Ovary (tissue), 9 donors: ENCODE data around the gene GLCCI1. TPM values are rescaled to one million over a fixed set of nuclear protein-coding genes. Genes with fewer than 3 reads are reported as not detected.

Experiments used
- DNase-seq, 5 donors: peaks; one replicate each; pipeline ENCODE4 v3.0.0-alpha.2; 2019 to 2020
- H3K27ac ChIP-seq, 2 donors: fragments of 200-600 bp; one replicate each; pipeline versions ENCODE4 v1.5.1 to v1.8.0; 2019 to 2022
- H3K27me3 ChIP-seq: fragments of 200-600 bp; one replicate; pipeline ENCODE4 v1.8.0; 2022
- H3K36me3 ChIP-seq: fragments of 200-600 bp; sonication (generic); one replicate; pipeline ENCODE4 v1.5.1; 2019
- H3K4me1 ChIP-seq: one replicate; pipeline ENCODE4 v1.8.1; 2013; ENCODE audit warnings: mild to moderate bottlenecking, moderate library complexity; ENCODE audit not compliant: insufficient read depth
- H3K4me3 ChIP-seq: fragments of 200-600 bp; sonication (generic); one replicate; pipeline ENCODE4 v1.5.1; 2017
- H3K9me3 ChIP-seq, 2 donors: fragments of 200-600 bp in 1 of 2; sonication (generic) in 1 of 2; one replicate each; pipeline versions ENCODE4 v1.5.1 to v1.8.1; 2013 to 2019; ENCODE audit warnings: mild to moderate bottlenecking in 1 of 2, moderate library complexity in 1 of 2
- EP300 ChIP-seq: sonication (generic); formaldehyde crosslinking; IDR thresholded peaks from one replicate; pipeline ENCODE4 v1.6.1; 2017; ENCODE audit warnings: antibody characterized with exemption
- POLR2A ChIP-seq: fragments of 450-650 bp; IDR thresholded peaks from one replicate; pipeline ENCODE4 v1.6.1; 2017; ENCODE audit warnings: antibody characterized with exemption, mild to moderate bottlenecking, moderate library complexity
- WGBS, 3 donors: extraction: QIAGEN DNeasy Blood & Tissue Kit in 1 of 3; methylation state at CpG; one replicate each; pipeline versions ENCODE4 v1.1.5 to v1.1.7; 2013 to 2017; 5-methylcytosine and 5-hydroxymethylcytosine counted together
- intact Hi-C, 4 donors: fragments of 100-400 bp; cut with DNase I; formaldehyde crosslinking; loops; one replicate each; pipeline versions ENCODE4 v1.11.0 to v1.15.1; 2022 to 2023
- polyA plus RNA-seq, 2 donors: library from polyadenylated mRNA; stranded (reverse); fragments of 200-250 nt in 1 of 2; fragments of 350-450 nt in 1 of 2; fragmentation: Illumina TruSeq in 1 of 2; extraction: RNeasy Lipid Tissue Mini Kit (QIAGEN cat#74804) in 1 of 2; gene quantifications; one replicate each; pipeline ENCODE4 v1.2.3, GENCODE V29; 2013 to 2014
- total RNA-seq, 7 donors: library from RNA; depleted of rRNA in 2 of 7; stranded (reverse); fragments of >200 nt in 2 of 7; fragmentation: NEBNext Ultra II Directional in 3 of 7; extraction: Animal tissue kit (Norgen Biotek cat#: 25700) in 3 of 7; gene quantifications; one replicate each; pipeline versions ENCODE4 v1.1.0 to v1.2.4, GENCODE V29; 2016 to 2023
- TF ChIP-seq, protein P1 (sequence below), 3 donors: fragments of 450-650 bp in 2 of 3; fragments of 200-600 bp in 1 of 3; IDR thresholded peaks; one replicate each; pipeline versions ENCODE4 v1.5.1 to v1.8.0; 2016 to 2022; ENCODE audit warnings: antibody characterized with exemption in 3 of 3, mild to moderate bottlenecking in 1 of 3
- donor health status: DM: no; HTN: no; CAD: no; lungs with moderate emphysema.
- donor health status: DM: no; HTN: no; CAD: no.
- donor health status: Bipolar disorder and iron deficiency.
- donor health status: DM: yes; HTN: yes; CAD: no.
- donor health status: DM: no; HTN: no; CAD: no.
- donor health status: DM: yes; HTN: yes; CAD: no.

The GLCCI1 gene
- total and polyA plus RNA-seq, 9 donors, result 6.2 to 12.7 (median 9.9) TPM

DNA sequence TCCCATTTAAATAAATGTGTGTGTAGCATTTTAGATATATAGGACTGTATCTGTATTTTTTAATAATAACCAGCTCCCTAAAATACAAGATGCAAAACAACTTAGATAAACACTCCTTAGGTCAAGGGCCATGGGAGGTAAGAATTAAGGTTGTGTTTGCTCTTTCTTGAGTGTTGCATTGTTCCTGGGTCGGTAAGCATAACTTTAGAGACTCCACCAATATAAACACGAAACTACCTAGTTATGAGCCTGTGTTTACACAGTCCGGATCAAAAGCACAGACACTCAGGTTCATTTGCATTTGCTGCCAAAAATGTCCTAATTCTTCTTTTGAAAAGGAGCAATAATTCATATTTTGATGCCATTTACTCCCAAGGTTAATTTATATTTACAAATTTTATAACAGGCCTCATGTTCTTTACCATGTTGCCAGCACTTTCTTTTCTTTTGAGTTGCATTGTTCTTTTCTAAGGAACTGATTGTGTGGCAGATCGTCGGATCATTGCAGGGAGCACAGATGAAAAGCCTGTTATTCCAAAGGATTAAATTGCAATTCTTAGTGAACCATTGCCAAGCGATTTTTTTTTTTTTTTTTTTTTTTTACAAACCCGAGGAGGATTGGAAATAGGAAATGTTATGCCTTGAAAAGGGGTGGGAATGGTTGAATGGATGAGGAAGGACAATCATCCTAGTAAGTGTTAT is 45.8 kb upstream of the GLCCI1 start:
- no peaks in the 10 kb centered on the region for H3K9me3 ChIP-seq
- peaks cover 6% of the 10 kb centered on the region for H3K4me1 ChIP-seq
- no peak for DNase-seq
- no peak overlapping the region for H3K4me3 ChIP-seq
- intact Hi-C loops, result no loop called here
- no peaks in the 10 kb centered on the region for H3K36me3 ChIP-seq
- TF ChIP-seq EP300, result no peak
- TF ChIP-seq, protein P1, sequence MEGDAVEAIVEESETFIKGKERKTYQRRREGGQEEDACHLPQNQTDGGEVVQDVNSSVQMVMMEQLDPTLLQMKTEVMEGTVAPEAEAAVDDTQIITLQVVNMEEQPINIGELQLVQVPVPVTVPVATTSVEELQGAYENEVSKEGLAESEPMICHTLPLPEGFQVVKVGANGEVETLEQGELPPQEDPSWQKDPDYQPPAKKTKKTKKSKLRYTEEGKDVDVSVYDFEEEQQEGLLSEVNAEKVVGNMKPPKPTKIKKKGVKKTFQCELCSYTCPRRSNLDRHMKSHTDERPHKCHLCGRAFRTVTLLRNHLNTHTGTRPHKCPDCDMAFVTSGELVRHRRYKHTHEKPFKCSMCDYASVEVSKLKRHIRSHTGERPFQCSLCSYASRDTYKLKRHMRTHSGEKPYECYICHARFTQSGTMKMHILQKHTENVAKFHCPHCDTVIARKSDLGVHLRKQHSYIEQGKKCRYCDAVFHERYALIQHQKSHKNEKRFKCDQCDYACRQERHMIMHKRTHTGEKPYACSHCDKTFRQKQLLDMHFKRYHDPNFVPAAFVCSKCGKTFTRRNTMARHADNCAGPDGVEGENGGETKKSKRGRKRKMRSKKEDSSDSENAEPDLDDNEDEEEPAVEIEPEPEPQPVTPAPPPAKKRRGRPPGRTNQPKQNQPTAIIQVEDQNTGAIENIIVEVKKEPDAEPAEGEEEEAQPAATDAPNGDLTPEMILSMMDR (IDR thresholded peaks at IDR 0.05), result no peak
- no peak for TF ChIP-seq POLR2A
- H3K27me3 ChIP-seq, result no peaks in the 10 kb centered on the region
- H3K27ac ChIP-seq, result no peak overlapping the region
- WGBS, 3 donors, result 60 to 64% (median 63%) methylated on average over 7 of the region's 7 CpGs

GRCh38 chr7:7923818-7924217 is 44.8 kb upstream of the GLCCI1 start:
- WGBS, 3 donors, result 70 to 81% (median 79%) methylated on average over 1 of the region's 1 CpG
- DNase-seq, result no peak

GRCh38 chr7:7924303-7924702 is 44.3 kb upstream of the GLCCI1 start:
- Histone ChIP-seq H3K27ac (no peak overlapping the region), H3K27me3 (no peaks in the 10 kb centered on the region), H3K4me3 (no peak overlapping the region), H3K9me3 (no peaks in the 10 kb centered on the region), H3K4me1 (no peaks in the 10 kb centered on the region), H3K36me3 (no peaks in the 10 kb centered on the region)
- TF ChIP-seq EP300 (no peak), POLR2A (no peak)
- TF ChIP-seq, protein P1 (IDR thresholded peaks at IDR 0.05), result no peak
- intact Hi-C loops, result no loop called here
- no peak for DNase-seq

More at GRCh38 chr7:7923818-7924217, 44.8 kb upstream of the GLCCI1 start:
- Histone ChIP-seq H3K4me1 (peaks cover 2% of the 10 kb centered on the region), H3K27me3 (no peaks in the 10 kb centered on the region), H3K27ac (no peak overlapping the region), H3K4me3 (no peak overlapping the region), H3K9me3 (no peaks in the 10 kb centered on the region), H3K36me3 (no peaks in the 10 kb centered on the region)
- TF ChIP-seq EP300 (no peak), POLR2A (no peak)
- TF ChIP-seq, protein P1 (IDR thresholded peaks at IDR 0.05), result no peak
- intact Hi-C loops, result no loop called here

DNA sequence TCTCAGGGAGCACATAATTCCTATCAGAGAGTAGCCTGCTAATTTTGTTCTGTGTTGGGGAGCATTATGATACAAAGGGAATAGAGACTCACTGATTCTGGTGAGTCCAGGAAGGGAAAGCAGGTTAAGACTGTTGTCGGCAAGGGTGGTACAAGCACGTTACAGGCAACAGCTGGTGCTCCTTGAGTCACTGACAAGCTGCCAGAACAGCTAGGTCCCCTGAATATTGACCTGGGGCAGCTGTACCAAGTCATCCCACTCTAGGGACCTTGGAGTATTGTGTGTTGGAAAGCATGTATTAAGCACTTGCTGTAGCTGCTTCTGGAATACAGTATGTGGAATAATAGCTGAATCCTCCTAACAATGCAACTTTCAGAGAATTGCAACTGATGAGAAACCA is 37.0 kb upstream of the GLCCI1 start:
- Histone ChIP-seq H3K27ac (no peak overlapping the region), H3K36me3 (no peaks in the 10 kb centered on the region), H3K4me1 (no peaks in the 10 kb centered on the region), H3K27me3 (no peaks in the 10 kb centered on the region), H3K4me3 (no peak overlapping the region), H3K9me3 (no peaks in the 10 kb centered on the region)
- 45 to 57% (median 54%) methylated on average over 2 of the region's 2 CpGs for WGBS, 3 donors
- TF ChIP-seq EP300, result no peak
- TF ChIP-seq, protein P1 (IDR thresholded peaks at IDR 0.05), result no peak
- no peak for TF ChIP-seq POLR2A
- no peak for DNase-seq
- intact Hi-C loops, result no loop called here
